PC-9 (cell line): Measurements from ENCODE around the gene CCDC181. TPM values are rescaled to one million over a fixed set of nuclear protein-coding genes. Genes with fewer than 3 reads are reported as not detected.

Experiments
- BruUV-seq: library from RNA; stranded (reverse); fragments of 400-500 nt; replicated peaks from 2 replicates; lab custom pipeline; 2021; lab: Mats Ljungman, UMichigan
- CTCF ChIA-PET: fragments of 300-600 bp; sonication (Branson Sonifier 250); formaldehyde crosslinking; loops from one replicate; lab custom pipeline; 2022; ENCODE audit warnings: antibody characterized with exemption; lab: Charles Lee
- POLR2A ChIA-PET: fragments of 300-600 bp; sonication (Branson Sonifier 250); formaldehyde crosslinking; loops from one replicate; lab custom pipeline; 2022; ENCODE audit warnings: antibody characterized with exemption; ENCODE audit not compliant: unreplicated experiment; lab: Charles Lee
- DNase-seq, 2 experiments: peaks; one replicate each; pipeline versions ENCODE4 v3.0.0 to v3.0.0-alpha.2; 2015 to 2022; ENCODE audit warnings: mixed read lengths in 1 of 2
- H2AFZ ChIP-seq: fragments of 200-600 bp; sonication (generic); 2 replicates; pipeline ENCODE4 v1.8.1; 2017; ENCODE audit warnings: antibody characterized with exemption
- H3F3A ChIP-seq: fragments of 200-600 bp; sonication (generic); 2 replicates; pipeline ENCODE4 v1.8.1; 2017; ENCODE audit warnings: antibody characterized with exemption, mild to moderate bottlenecking, low read depth; ENCODE audit not compliant: insufficient read depth
- H3K27ac ChIP-seq: fragments of 200-600 bp; sonication (generic); 2 replicates; pipeline ENCODE4 v1.6.1; 2016; ENCODE audit warnings: mixed run types
- H3K27me3 ChIP-seq: fragments of 200-600 bp; sonication (generic); 2 replicates; pipeline ENCODE4 v1.6.1; 2016; ENCODE audit warnings: low read depth, mixed run types; ENCODE audit not compliant: insufficient read depth
- H3K36me3 ChIP-seq: fragments of 200-600 bp; sonication (generic); 2 replicates; pipeline ENCODE4 v1.6.1; 2016; ENCODE audit warnings: low read depth, mixed run types
- H3K4me1 ChIP-seq: fragments of 200-600 bp; sonication (generic); replicated peaks from 2 replicates; pipeline ENCODE4 v1.6.1; 2016; ENCODE audit warnings: mixed run types; ENCODE audit not compliant: insufficient read depth
- H3K4me2 ChIP-seq: fragments of 200-600 bp; sonication (generic); 2 replicates; pipeline ENCODE4 v1.6.1; 2017; ENCODE audit warnings: mixed run types
- H3K4me3 ChIP-seq: fragments of 200-600 bp; sonication (generic); 2 replicates; pipeline ENCODE4 v1.6.1; 2016; ENCODE audit warnings: mixed run types
- H3K79me2 ChIP-seq: fragments of 200-600 bp; sonication (generic); 2 replicates; pipeline ENCODE4 v1.6.1; 2017; ENCODE audit warnings: low read depth, mixed run types
- H3K9me2 ChIP-seq: fragments of 200-600 bp; sonication (generic); 2 replicates; pipeline ENCODE4 v1.8.1; 2017; ENCODE audit warnings: mild to moderate bottlenecking; ENCODE audit not compliant: insufficient read depth
- H3K9me3 ChIP-seq: fragments of 200-600 bp; sonication (generic); 2 replicates; pipeline ENCODE4 v1.8.1; 2016; ENCODE audit warnings: low read depth; ENCODE audit not compliant: insufficient read depth
- H4K20me1 ChIP-seq: fragments of 200-600 bp; sonication (generic); 2 replicates; pipeline ENCODE4 v1.8.1; 2017; ENCODE audit not compliant: insufficient read depth
- CTCF ChIP-seq: fragments of 200-600 bp; sonication (generic); conservative IDR thresholded peaks from 2 replicates; pipeline ENCODE4 v1.6.1; 2017; ENCODE audit warnings: mixed run types, antibody characterized with exemption, mild to moderate bottlenecking, moderate library complexity
- EZH2 ChIP-seq: fragments of 200-600 bp; sonication (generic); IDR thresholded peaks from 2 replicates; pipeline ENCODE4 v1.8.0; 2017; ENCODE audit warnings: antibody characterized with exemption, low read depth
- intact Hi-C: fragments of 100-400 bp; cut with micrococcal nuclease; formaldehyde crosslinking; loops from one replicate; pipeline ENCODE4 v1.10.0; 2022; ENCODE audit not compliant: unreplicated experiment
- total RNA-seq: library from RNA; stranded (reverse); gene quantifications from 2 replicates; pipeline ENCODE4 v1.2.3, GENCODE V29; 2021

CCDC181 gene
- total RNA-seq, 1 experiment from 2014 or later: 0.37 TPM

- no peaks in the 10 kb centered on the region for H3K27me3 ChIP-seq
- H3K4me1 ChIP-seq: no peaks in the 10 kb centered on the region
- H3K9me2 ChIP-seq: no peaks in the 10 kb centered on the region
- TF ChIP-seq EZH2 (no peak), CTCF (no peak)
- H3K79me2 ChIP-seq: no peaks in the 10 kb centered on the region
- no peak overlapping the region for H3K27ac ChIP-seq
- no peak overlapping the region for H3K4me2 ChIP-seq
- no peak for DNase-seq
- POLR2A ChIA-PET: interaction anchor here (0.7 kb wide), 1 partner anchor 32 kb away, joined by 9 read pairs; no protein-coding TSS in a partner anchor
- no TSS peak for BruUV-seq
- CTCF ChIA-PET: no interaction called here
- peaks cover 12% of the 10 kb centered on the region for H3K36me3 ChIP-seq
- no peaks in the 10 kb centered on the region for H3K9me3 ChIP-seq
- H3K4me3 ChIP-seq: no peak overlapping the region
- intact Hi-C loops: no loop called here
- H2AFZ ChIP-seq: no peak overlapping the region
- H3F3A ChIP-seq: peaks cover 8% of the 10 kb centered on the region; the same call in 1 of the 2 replicates
- H4K20me1 ChIP-seq: no peaks in the 10 kb centered on the region
Measured at GRCh38 chr1:169383449-169383848, 43.8 kb downstream of the CCDC181 start.

GRCh38 chr1:169381162-169381561 is 46.1 kb downstream of the CCDC181 start:
- 0 out of 2 replicates have a peak, but pooled peaks cover 4% of the 10 kb centered on the region for H3F3A ChIP-seq
- H4K20me1 ChIP-seq: no peaks in the 10 kb centered on the region
- no peaks in the 10 kb centered on the region for H3K79me2 ChIP-seq
- BruUV-seq: no TSS peak
- intact Hi-C loops: no loop called here
- H3K9me3 ChIP-seq: no peaks in the 10 kb centered on the region
- H3K27ac ChIP-seq: no peak overlapping the region
- H2AFZ ChIP-seq: no peak overlapping the region
- no peak for DNase-seq
- ChIA-PET POLR2A (no interaction called here), CTCF (no interaction called here)
- TF ChIP-seq CTCF: no peak
- no peak for TF ChIP-seq EZH2
- no peaks in the 10 kb centered on the region for H3K27me3 ChIP-seq
- H3K4me2 ChIP-seq: no peak overlapping the region
- no peaks in the 10 kb centered on the region for H3K4me1 ChIP-seq
- peaks cover 15% of the 10 kb centered on the region for H3K36me3 ChIP-seq
- no peak overlapping the region for H3K4me3 ChIP-seq
- no peaks in the 10 kb centered on the region for H3K9me2 ChIP-seq

GRCh38 chr1:169371404-169371803 is 55.9 kb downstream of the CCDC181 start:
- no peak overlapping the region for H3K27ac ChIP-seq
- H3K4me1 ChIP-seq: peaks cover 15% of the 10 kb centered on the region
- no peak overlapping the region for H2AFZ ChIP-seq
- H3F3A ChIP-seq: peaks cover 13% of the 10 kb centered on the region; the same call in 1 of the 2 replicates
- no peaks in the 10 kb centered on the region for H3K27me3 ChIP-seq
- peaks cover 29% of the 10 kb centered on the region for H3K79me2 ChIP-seq
- no peaks in the 10 kb centered on the region for H3K9me3 ChIP-seq
- intact Hi-C loops: no loop called here
- no peak overlapping the region for H3K4me3 ChIP-seq
- H3K36me3 ChIP-seq: peaks cover 36% of the 10 kb centered on the region
- TF ChIP-seq EZH2: no peak
- TF ChIP-seq CTCF: no peak
- H3K4me2 ChIP-seq: no peak overlapping the region
- DNase-seq: no peak
- H4K20me1 ChIP-seq: no peaks in the 10 kb centered on the region
- CTCF ChIA-PET: no interaction called here
- no peaks in the 10 kb centered on the region for H3K9me2 ChIP-seq
- no TSS peak for BruUV-seq
- POLR2A ChIA-PET: no interaction called here
